Stimulated activated CD8-positive, alpha-beta memory T cell treated with anti-CD3 and anti-CD28 coated beads, Interleukin-15, amount 100 ng/mL, for 48 hours (primary cell): Measurements from ENCODE around the gene ZNF175.

Experiments
- DNase-seq, 2 donors: peaks; one replicate each; pipeline ENCODE4 v3.0.0-alpha.2; 2020; ENCODE audit warnings: low read depth in 2 of 2

The ZNF175 gene

DNA sequence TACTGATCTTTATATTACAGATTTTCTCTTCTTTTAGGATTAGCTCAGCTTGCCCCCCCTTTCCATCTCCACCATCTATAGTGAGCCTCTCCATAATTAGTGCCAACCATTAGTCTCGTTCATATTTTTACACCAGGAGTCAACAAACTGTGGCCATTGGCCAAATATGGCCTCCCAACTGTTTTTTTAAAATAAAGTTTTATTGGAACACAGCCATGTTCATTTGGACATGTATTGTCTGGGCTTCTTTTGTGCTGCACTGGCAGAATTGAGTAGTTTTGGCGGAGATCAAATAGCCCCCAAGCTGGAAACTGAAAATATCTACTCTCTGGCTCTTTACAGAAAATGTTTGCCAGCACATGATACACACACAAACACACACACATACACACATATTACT is 18.4 kb downstream of the ZNF175 start:
- no peak for DNase-seq

DNA sequence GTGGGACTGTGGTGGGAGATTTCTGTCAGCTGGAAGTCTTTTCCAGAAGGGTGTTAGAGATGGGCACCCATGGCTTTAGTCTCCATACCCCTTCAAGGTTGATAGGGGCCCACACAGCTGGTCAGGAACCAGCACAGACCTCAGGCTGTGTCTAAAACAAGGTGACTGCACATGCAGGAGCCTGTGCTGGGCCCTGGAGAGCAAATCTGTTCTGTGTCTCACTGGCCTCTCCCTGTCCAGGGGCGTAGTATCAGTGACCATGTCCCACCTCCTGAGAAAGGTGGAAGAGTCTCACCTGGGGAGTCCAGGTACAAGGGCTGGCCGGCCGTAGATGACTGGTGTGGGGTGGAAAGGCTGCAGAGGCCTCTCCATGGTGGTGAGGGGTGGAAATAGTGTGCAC is 19.4 kb downstream of the ZNF175 start:
- DNase-seq = no peak

- no peak for DNase-seq
These were observed 21.4 kb downstream of the ZNF175 start for GRCh38 chr19:51592521-51592920.

DNA sequence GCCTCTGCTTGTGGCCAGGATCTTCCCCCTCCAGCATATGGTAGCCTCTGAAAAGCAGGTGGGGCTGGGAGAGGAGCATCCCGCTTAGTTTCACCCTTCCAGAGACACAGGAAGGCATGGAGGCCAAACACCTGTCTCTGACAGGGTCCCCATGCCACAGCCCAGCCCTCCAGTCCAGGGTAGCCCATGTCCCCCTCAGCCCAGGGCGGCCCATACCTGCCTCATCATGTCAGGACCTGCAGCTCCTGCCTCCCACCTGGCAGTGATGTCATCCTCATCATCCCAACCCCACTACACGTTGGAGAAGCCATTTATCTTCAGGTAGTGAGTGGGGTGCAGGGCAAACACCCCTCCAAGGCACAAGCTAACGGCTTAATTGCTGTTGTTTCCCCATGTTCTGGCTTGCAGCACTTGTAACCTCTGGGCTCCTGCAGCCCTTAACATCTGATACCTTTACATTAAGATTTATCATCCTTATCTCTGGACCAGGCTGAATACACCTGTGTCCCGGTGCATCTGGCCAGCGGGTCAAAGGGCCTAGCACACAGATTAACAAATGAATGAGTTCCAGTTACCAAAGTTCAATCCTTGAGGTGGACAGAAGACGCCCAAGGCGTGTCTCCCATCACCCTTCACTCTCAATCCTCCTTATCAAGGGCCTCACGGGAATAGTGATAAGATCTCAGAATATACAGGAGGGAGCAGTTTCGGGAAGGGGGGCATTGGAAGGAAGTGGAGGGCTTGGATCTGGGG is 22.2 kb downstream of the ZNF175 start:
- DNase-seq = no peak

GRCh38 chr19:51593969-51594773 is 23.1 kb downstream of the ZNF175 start:
- DNase-seq = peak; percentile 95 to 96

- DNase-seq = no peak
These were observed 23.7 kb downstream of the ZNF175 start for GRCh38 chr19:51594774-51595109.

DNA sequence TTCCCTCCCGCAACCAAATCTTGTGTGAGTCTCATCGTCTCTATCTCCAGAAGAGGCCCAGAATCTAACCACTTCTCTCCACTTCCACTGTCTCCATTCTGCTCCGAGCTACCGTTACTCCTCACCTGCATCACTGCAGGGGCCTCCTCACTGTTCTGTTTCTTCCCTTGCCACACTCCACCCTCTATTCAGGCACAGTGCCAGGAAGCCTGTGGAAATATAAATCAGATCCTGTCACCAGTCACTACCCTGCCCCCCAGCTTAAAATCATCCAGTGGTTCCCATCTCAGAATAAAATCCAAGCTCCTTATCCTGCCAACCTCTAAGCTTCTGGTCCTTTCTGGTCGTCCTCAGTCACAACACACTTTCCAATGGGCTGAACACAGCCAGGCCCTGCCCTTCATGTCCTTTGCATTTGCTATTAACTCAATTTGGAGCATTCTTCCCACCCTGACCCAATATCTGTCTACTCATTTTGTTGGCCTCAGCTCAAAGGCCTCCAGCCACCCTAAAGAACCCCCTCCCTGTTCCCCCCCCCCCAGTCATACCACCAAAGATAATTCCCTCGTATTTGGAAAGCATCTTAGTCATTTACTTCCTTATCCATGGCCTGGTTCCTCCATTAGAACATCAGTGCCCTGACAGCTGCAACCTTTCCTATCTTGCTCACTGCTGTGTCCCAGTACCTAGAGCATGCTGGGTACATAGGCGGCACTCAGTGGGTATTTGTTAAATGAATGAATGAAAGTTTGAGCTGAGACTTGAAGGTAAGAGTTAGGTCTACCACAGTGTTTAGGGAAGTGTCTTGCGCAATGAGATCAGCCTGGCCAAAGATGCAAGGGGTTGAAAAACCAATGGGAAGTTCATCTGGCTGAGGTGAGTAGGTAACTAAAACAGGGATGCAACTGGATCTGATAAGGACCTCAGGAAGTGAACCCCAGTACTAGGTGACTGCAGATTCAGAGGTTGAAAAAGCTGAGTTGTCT is 24.4 kb downstream of the ZNF175 start:
- no peak for DNase-seq

- DNase-seq = no peak
These were observed 27.3 kb downstream of the ZNF175 start for GRCh38 chr19:51598159-51598915.

DNA sequence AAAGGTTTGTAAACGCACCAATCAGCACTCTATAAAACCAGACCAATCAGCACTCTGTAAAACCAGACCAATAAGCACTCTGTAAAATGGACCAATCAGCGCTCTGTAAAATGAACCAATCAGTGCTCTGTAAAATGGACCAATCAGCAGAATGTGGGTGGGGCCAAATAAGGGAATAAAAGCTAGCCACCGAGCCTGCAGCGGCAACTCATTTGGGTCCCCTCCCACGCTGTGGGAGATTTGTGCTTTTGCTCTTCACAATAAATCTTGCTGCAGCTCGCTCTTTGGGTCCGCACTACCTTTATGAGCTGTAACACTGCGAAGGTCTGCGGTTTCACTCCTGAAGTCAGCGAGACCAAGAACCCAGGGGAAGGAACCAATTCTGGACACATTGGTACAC is 28.0 kb downstream of the ZNF175 start:
- no peak for DNase-seq

- DNase-seq = no peak
These were observed 30.0 kb downstream of the ZNF175 start for GRCh38 chr19:51600940-51601580.

DNA sequence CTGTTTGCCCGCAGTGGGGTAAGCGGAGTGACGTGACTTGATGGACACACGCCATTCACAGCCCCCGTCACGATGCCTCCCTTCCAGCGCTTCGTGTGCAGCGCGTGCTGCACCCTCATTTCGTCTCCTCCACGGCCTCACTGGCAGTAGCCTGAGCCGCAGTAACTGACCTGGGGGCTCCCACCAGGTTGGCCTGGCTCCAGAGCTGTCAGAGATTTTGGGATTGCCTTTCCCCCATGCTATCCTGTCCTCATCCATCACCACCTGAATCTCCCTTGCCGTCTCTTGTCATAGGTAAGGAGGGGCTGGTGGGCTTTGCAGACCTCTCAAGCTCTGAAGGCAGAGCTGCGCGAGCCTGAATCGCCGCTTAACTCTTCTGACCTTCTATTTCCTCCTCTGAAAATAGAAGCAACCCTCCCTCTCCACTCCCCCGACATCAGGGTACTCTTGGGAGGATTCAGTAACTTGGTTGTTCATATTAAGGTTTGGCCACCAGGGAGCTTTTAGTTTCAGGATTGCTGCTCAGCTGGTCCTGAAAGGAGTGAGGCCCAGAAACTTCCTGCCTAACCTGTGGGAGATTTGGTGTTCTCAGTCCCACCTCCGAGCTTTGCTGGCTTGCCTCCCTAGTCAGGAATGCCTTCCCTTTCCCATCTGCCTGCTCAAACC is 31.2 kb downstream of the ZNF175 start:
- DNase-seq = no peak

GRCh38 chr19:51607077-51607476 is 36.0 kb downstream of the ZNF175 start:
- DNase-seq = peak; percentile 31 to 50

DNA sequence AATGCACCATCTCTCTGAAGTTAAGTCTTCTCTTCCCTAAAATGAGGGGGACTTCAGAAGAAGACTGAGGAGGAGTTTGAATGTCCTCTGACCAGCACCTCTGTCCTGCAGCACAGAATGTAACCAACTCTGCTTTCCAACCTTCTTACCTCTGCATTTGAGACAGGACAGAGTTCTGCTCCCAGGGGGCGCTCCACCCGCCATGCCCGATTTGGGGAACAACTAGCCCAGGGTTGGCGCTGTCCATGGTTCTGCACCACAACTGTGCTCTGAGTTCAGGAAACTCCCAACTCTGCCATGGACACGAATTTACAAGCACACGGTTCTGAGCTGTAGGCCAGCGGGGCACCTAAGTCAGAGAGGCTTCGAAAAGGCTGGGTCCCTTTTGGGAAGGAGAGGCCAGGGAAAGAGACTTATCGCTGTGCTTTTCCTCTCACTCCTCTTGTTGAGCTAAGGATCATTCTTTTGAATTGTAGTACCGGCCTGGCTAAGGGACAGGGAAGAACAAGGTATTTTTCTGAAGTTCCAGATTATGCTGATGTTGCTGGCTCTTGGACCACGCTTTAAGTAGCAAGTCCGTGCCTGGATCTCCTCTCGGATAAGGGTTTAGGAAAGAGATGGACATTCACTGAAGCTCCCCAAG is 37.0 kb downstream of the ZNF175 start:
- DNase-seq = peak; percentile 34 to 49

GRCh38 chr19:51610576-51610975 is 39.5 kb downstream of the ZNF175 start:
- DNase-seq = no peak

GRCh38 chr19:51614789-51615188 is 43.7 kb downstream of the ZNF175 start:
- no peak for DNase-seq

DNA sequence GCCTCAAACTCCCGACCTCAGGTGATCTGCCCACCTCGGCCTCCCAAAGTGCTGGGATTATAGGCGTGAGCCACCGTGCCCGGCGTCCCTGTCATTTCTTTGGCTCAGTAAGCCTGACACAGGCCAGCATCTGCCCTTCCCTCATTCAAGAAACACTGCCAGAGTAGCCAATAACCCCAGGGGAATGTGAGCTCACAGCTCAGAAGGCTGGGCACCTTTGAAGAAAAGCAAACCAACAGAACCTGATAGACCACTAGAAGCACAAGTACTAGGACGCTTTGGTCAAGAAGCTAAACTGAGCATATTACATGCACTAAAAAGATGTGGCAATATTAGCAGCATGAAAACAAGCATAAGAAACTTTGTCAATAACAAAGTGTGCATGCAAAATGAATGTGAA is 44.9 kb downstream of the ZNF175 start:
- no peak for DNase-seq

- no peak for DNase-seq
These were observed 50.1 kb downstream of the ZNF175 start for GRCh38 chr19:51621178-51621577.

DNA sequence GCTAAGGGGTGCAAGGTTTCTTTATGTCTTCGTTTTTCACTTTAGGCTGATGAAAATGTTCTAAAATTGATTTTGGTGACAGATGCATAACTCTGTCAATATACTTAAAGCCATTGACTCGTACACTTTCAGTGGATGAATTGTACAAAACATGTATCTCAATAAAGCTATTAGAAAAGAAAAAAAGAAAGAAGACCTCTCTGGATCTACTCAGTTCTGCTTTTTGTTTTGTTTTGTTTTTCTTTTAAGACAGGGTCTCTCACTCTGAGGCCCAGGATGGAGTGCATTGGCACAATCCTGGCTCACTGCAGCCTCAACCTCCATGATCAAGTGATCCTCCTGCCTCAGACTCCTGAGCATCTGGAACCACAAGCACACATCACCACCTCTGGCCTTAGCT is 55.6 kb downstream of the ZNF175 start:
- DNase-seq = no peak

DNA sequence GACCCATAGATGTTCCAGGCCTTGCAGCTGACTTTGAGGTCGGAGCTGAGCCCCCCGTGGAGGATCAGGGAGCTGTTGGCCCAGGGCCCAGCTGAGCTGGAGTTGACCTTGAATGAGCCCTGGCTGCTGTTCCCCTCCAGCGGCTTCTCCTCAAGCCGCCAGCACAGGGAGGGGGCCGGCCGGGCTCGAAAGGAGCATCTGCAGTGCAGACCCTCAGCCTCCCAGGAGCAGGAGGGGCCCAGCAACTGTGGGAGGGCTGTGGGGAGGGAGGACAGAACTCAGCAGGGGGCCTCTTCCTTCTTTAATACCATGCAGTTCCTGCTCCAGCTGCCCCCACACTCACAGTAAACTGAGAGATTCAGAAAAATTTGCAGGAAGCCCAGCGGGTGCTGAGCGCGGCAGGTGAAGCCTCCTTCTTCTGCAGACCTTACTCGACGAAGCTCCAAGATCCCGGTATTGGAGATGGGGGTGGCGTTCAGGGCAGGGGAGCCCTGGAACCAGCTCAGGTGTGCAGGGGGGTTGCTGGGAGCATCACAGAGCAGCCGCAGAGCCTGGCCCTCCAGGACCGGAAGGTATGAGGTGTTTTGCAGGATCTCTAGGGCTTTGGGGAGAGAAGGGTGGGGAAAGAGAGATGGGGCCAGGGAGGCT is 56.5 kb downstream of the ZNF175 start:
- DNase-seq = no peak
